ENCODE measurements around the gene COL8A2.
A peak's percentile ranks its signal among the peaks of the same experiment; 100 is the strongest.

- no peak for TF ChIP-seq POLR2AphosphoS5 (IDR thresholded peaks at IDR 0.05; ENCODE audit: low read depth, low read length)
- TF ChIP-seq TAF1 (IDR thresholded peaks at IDR 0.05; ENCODE audit: borderline replicate concordance, insufficient read depth, low read length) = no peak
- peak; percentile 65 for TF ChIP-seq FOXP2 (optimal IDR thresholded peaks at IDR 0.05; ENCODE audit: borderline replicate concordance, extremely low read depth, extremely low read length, insufficient read depth)
- TF ChIP-seq REST (IDR thresholded peaks at IDR 0.05; ENCODE audit: insufficient read depth in 1 of 2, low read depth in 2 of 2, low read length in 2 of 2) = no peak
- TF ChIP-seq SIN3A (IDR thresholded peaks at IDR 0.05; ENCODE audit: borderline replicate concordance, insufficient read depth, low read length) = no peak
These were observed 36.0 kb upstream of the COL8A2 start for GRCh38 chr1:36160949-36161485.
